ENCODE data around the gene RASA3. TPM values are rescaled to one million over a fixed set of nuclear protein-coding genes. Genes with fewer than 3 reads are reported as not detected.

Gene RASA3
- total RNA-seq, 2 experiments from 2014 or later = 28.9 to 32.3 TPM

- H3K36me3 Mint-ChIP-seq (ENCODE audit: low read depth) = peaks cover 7% of the 10 kb centered on the region
- intact Hi-C loops (cut with micrococcal nuclease) = no loop called here
- TF ChIP-seq CTCF (IDR thresholded peaks at IDR 0.05) = no peak
- POLR2A ChIA-PET = interaction anchor here (1.6 kb wide), 1 partner anchor 31 kb away, joined by 3 read pairs; no protein-coding TSS in a partner anchor
- no peaks in the 10 kb centered on the region for H3K27me3 Mint-ChIP-seq
- no peaks in the 10 kb centered on the region for H3K9me3 Mint-ChIP-seq
- ATAC-seq = no peak
- CTCF ChIA-PET = no interaction called here
- DNase-seq = no peak
- peak overlapping the region; percentile 5 for H3K27ac Mint-ChIP-seq
- no peak overlapping the region for H3K4me3 Mint-ChIP-seq
- H3K4me1 Mint-ChIP-seq (ENCODE audit: low read depth) = no peaks in the 10 kb centered on the region
Measured at GRCh38 chr13:113998781-113999617, 133.4 kb downstream of the RASA3 start.

- POLR2A ChIA-PET = no interaction called here
- ATAC-seq (no peak), DNase-seq (no peak)
- Mint-ChIP-seq H3K9me3 (no peaks in the 10 kb centered on the region), H3K27me3 (no peaks in the 10 kb centered on the region), H3K4me3 (no peak overlapping the region), H3K36me3 (ENCODE audit: low read depth) (peaks cover 7% of the 10 kb centered on the region), H3K4me1 (ENCODE audit: low read depth) (no peaks in the 10 kb centered on the region), H3K27ac (no peak overlapping the region)
- TF ChIP-seq CTCF (IDR thresholded peaks at IDR 0.05) = no peak
- intact Hi-C loops (cut with micrococcal nuclease) = no loop called here
- CTCF ChIA-PET = no interaction called here
Measured at GRCh38 chr13:113997845-113998751, 134.3 kb downstream of the RASA3 start.

- intact Hi-C loops (cut with micrococcal nuclease) = no loop called here
- H3K36me3 Mint-ChIP-seq (ENCODE audit: low read depth) = peaks cover 15% of the 10 kb centered on the region
Measured at GRCh38 chr13:113996912-113997745, 135.3 kb downstream of the RASA3 start.

More at GRCh38 chr13:113996912-113997745, 135.3 kb downstream of the RASA3 start:
- POLR2A ChIA-PET = no interaction called here
- Mint-ChIP-seq H3K4me1 (ENCODE audit: low read depth) (no peaks in the 10 kb centered on the region), H3K4me3 (no peak overlapping the region), H3K27ac (peak overlapping the region; percentile 37), H3K27me3 (no peaks in the 10 kb centered on the region), H3K9me3 (no peaks in the 10 kb centered on the region)
- no peak for TF ChIP-seq CTCF (IDR thresholded peaks at IDR 0.05)
- ATAC-seq (no peak), DNase-seq (no peak)
- CTCF ChIA-PET = no interaction called here

All from activated CD8-positive, alpha-beta T cell treated with anti-CD3 and anti-CD28 coated beads for 36 hours (primary cell).